Stomach (tissue), 4 donors: ENCODE measurements around the gene PCGF3.
"Not testable (repeated sequence)": the region's sequence is repeated elsewhere in the genome, so short reads cannot be mapped to it uniquely, and the experiment has no call there.

Experiments used
- CTCF ChIP-seq, 7 experiments: fragments of 450-650 bp in 4 of 7; fragments of 200-600 bp in 3 of 7; sonication (generic) in 3 of 7; IDR thresholded peaks; one replicate each; pipeline ENCODE4 v1.5.1; 2016 to 2019; ENCODE audit warnings: antibody characterized with exemption in 7 of 7, control low read depth in 2 of 7, mild to moderate bottlenecking in 1 of 7
- EP300 ChIP-seq: sonication (generic); formaldehyde crosslinking; IDR thresholded peaks from one replicate; pipeline ENCODE4 v1.6.1; 2017; ENCODE audit warnings: antibody characterized with exemption
- POLR2A ChIP-seq, 4 donors: fragments of 450-650 bp; IDR thresholded peaks; one replicate each; pipeline ENCODE4 v1.6.1; 2016; ENCODE audit warnings: antibody characterized with exemption in 4 of 4, control low read depth in 2 of 4, mild to moderate bottlenecking in 1 of 4, moderate library complexity in 1 of 4
- POLR2AphosphoS5 ChIP-seq, 3 donors: sonication (generic); formaldehyde crosslinking; IDR thresholded peaks; one replicate each; pipeline ENCODE4 v1.6.1; 2016; ENCODE audit warnings: antibody characterized with exemption in 3 of 3

- TF ChIP-seq CTCF (IDR thresholded peaks at IDR 0.05); POLR2A (IDR thresholded peaks at IDR 0.05); EP300; POLR2AphosphoS5 (IDR thresholded peaks at IDR 0.05): not testable (repeated sequence)
These were observed 35.6 kb upstream of the PCGF3 start for GRCh38 chr4:669806-670559.
